PFSK-1 (cell line): ENCODE measurements around the gene CUL9.

Experiments
- FOXP2 ChIP-seq: optimal IDR thresholded peaks from 2 replicates; pipeline ENCODE3; 2011; ENCODE audit warnings: borderline replicate concordance, control low read depth, inconsistent platforms; ENCODE audit not compliant: insufficient read depth; ENCODE audit errors: extremely low read length, extremely low read depth
- POLR2AphosphoS5 ChIP-seq: IDR thresholded peaks from 2 replicates; pipeline ENCODE4 v1.6.1; 2012; ENCODE audit warnings: low read depth, mild to moderate bottlenecking, control low read depth, low read length, moderate library complexity
- SIN3A ChIP-seq: IDR thresholded peaks from 2 replicates; pipeline ENCODE4 v1.6.1; 2012; ENCODE audit warnings: mild to moderate bottlenecking, low read length, moderate library complexity, borderline replicate concordance; ENCODE audit not compliant: insufficient read depth
- TAF1 ChIP-seq: IDR thresholded peaks from 2 replicates; pipeline ENCODE4 v1.6.1; 2012; ENCODE audit warnings: low read length, control low read depth, borderline replicate concordance; ENCODE audit not compliant: insufficient read depth
- TF ChIP-seq, protein P1 (sequence below), 2 experiments: IDR thresholded peaks; 2 replicates each; pipeline versions ENCODE4 v1.6.1 to v1.8.0; 2011 to 2012; ENCODE audit warnings: low read depth in 2 of 2, low read length in 2 of 2, control low read depth in 1 of 2, inconsistent platforms in 1 of 2, mild to moderate bottlenecking in 1 of 2, moderate library complexity in 1 of 2; ENCODE audit not compliant: insufficient read depth in 1 of 2

DNA sequence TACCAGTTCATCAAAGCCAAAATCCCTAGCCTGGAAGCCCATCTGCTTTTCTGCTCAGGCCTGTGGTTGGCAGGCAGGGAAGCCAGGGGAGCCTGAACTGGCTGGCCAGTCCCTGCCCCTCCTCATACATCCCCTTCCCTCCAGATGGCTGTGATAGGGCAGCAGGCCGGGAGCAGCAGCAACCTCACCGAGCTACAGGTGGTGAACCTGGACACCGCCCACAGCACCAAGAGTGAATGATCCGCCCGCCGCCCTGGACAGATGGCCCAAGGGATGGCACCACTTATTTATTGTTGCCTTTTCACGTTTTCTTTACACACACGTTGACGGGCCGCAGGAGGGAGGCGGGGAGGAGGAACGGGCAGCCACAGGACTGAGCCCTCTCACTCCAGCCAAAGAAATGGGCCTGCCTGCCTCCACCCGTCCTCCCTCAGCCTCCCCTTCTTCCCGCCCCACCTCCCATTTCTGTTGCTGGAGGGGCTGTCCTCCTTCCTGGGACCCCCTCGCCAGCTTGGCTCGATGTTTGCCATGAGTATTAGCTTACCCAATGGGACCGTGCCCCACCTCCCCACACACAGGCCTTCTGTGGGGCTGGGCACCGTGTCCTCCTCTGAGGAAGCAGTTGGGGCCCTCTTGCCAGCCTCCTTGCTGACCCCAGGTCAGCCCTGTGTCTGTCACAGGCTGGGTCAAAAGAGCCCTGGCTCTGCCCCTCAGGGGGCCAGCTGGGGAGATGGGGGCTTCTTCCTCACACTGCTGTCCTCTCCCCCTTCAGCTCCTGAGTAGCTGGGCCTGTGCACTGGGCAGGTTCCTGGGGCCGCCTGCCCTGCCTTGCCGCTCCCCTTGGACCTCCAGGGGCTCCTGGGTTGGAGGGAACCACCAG lies 2.8 kb upstream of the CUL9 start:
- TF ChIP-seq SIN3A (no peak), FOXP2 (no peak), TAF1 (no peak), POLR2AphosphoS5 (no peak)
- TF ChIP-seq, protein P1, sequence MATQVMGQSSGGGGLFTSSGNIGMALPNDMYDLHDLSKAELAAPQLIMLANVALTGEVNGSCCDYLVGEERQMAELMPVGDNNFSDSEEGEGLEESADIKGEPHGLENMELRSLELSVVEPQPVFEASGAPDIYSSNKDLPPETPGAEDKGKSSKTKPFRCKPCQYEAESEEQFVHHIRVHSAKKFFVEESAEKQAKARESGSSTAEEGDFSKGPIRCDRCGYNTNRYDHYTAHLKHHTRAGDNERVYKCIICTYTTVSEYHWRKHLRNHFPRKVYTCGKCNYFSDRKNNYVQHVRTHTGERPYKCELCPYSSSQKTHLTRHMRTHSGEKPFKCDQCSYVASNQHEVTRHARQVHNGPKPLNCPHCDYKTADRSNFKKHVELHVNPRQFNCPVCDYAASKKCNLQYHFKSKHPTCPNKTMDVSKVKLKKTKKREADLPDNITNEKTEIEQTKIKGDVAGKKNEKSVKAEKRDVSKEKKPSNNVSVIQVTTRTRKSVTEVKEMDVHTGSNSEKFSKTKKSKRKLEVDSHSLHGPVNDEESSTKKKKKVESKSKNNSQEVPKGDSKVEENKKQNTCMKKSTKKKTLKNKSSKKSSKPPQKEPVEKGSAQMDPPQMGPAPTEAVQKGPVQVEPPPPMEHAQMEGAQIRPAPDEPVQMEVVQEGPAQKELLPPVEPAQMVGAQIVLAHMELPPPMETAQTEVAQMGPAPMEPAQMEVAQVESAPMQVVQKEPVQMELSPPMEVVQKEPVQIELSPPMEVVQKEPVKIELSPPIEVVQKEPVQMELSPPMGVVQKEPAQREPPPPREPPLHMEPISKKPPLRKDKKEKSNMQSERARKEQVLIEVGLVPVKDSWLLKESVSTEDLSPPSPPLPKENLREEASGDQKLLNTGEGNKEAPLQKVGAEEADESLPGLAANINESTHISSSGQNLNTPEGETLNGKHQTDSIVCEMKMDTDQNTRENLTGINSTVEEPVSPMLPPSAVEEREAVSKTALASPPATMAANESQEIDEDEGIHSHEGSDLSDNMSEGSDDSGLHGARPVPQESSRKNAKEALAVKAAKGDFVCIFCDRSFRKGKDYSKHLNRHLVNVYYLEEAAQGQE (IDR thresholded peaks at IDR 0.05; ENCODE audit: insufficient read depth in 1 of 2, low read depth in 2 of 2, low read length in 2 of 2): no peak
